Epithelial cell of esophagus (primary cell): ENCODE measurements around the gene CXCR6.
A peak's percentile ranks its signal among the peaks of the same experiment; 100 is the strongest.

Experiments
- DNase-seq: peaks from one replicate; pipeline ENCODE4 v3.0.0; 2010; ENCODE audit warnings: low read depth
- H3K4me3 ChIP-seq: 2 replicates; pipeline ENCODE4 v1.5.1; 2011; ENCODE audit warnings: mild to moderate bottlenecking, low read length, control low read depth
- TF ChIP-seq, protein P1 (sequence below): IDR thresholded peaks from 2 replicates; pipeline ENCODE4 v1.5.1; 2011; ENCODE audit warnings: low read depth, mild to moderate bottlenecking, low read length, control low read depth, inconsistent platforms; ENCODE audit not compliant: insufficient read depth; ENCODE audit errors: missing control alignments

Gene CXCR6

DNA sequence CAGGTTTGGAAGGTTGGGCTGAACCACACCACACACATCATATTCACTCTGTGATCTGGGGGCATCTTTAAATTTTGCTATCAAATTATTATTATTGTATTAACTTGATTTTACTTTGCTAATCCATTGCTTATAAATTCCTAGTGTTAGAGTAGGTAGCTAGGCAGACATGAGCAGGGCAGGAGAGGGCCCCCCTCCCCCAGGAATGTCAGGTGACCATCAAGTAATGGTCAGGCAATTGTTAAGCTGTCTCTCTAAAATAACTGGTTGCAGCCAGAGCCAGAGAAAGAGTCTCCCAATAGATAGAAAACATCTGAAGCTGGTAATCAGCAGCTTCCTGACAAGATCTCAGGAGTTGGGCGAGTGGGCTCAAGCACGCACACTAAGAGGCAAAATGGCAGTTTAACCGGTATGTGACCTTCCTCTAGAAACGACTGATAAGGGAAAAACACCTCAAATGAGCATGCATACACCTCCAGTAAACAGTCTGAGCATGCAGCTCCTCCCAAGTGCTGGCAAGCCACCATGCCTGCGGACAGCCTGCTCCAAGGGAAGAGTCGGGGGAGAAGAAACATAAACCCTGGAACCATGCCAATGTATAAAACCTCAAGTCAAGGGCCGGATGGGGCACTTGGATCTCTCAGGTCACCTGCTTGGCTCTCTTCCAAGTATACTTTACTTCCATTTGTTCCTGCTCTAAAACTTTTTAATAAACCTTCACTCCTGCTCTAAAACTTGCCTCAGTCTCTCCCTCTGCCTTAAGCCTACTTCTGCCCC is 3.1 kb upstream of the CXCR6 start:
- TF ChIP-seq, protein P1, sequence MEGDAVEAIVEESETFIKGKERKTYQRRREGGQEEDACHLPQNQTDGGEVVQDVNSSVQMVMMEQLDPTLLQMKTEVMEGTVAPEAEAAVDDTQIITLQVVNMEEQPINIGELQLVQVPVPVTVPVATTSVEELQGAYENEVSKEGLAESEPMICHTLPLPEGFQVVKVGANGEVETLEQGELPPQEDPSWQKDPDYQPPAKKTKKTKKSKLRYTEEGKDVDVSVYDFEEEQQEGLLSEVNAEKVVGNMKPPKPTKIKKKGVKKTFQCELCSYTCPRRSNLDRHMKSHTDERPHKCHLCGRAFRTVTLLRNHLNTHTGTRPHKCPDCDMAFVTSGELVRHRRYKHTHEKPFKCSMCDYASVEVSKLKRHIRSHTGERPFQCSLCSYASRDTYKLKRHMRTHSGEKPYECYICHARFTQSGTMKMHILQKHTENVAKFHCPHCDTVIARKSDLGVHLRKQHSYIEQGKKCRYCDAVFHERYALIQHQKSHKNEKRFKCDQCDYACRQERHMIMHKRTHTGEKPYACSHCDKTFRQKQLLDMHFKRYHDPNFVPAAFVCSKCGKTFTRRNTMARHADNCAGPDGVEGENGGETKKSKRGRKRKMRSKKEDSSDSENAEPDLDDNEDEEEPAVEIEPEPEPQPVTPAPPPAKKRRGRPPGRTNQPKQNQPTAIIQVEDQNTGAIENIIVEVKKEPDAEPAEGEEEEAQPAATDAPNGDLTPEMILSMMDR, result no peak
- no peak overlapping the region for H3K4me3 ChIP-seq
- no peak for DNase-seq

DNA sequence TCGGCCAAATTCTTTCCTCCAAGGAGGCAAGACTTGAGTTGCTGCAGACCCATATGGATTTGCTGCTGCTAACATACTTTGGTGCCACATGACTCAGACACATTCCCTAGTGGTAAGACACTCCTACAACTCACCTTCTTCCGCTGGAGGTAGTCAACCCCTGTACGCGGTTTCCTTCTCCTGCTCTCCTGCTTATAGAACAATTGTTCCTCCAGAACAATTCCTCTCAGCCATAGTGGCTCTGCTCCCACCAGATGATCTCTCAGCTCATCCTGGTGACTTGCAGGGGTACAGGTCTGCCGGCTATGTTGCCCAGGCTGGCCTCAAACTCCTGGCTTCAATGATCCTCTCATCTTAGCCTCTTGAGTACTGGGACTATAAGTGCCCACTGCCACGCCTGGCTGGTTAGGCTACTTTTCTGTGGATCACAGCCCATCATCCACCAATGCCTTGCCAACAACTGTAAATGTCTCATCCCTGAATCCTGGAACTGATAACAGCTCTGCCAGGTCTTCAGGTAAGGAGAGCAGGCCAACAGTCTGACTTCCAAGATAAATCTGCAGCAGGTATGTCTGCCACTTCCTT is 2.4 kb upstream of the CXCR6 start:
- DNase-seq, result peak; percentile 48
- H3K4me3 ChIP-seq, result no peak overlapping the region

DNA sequence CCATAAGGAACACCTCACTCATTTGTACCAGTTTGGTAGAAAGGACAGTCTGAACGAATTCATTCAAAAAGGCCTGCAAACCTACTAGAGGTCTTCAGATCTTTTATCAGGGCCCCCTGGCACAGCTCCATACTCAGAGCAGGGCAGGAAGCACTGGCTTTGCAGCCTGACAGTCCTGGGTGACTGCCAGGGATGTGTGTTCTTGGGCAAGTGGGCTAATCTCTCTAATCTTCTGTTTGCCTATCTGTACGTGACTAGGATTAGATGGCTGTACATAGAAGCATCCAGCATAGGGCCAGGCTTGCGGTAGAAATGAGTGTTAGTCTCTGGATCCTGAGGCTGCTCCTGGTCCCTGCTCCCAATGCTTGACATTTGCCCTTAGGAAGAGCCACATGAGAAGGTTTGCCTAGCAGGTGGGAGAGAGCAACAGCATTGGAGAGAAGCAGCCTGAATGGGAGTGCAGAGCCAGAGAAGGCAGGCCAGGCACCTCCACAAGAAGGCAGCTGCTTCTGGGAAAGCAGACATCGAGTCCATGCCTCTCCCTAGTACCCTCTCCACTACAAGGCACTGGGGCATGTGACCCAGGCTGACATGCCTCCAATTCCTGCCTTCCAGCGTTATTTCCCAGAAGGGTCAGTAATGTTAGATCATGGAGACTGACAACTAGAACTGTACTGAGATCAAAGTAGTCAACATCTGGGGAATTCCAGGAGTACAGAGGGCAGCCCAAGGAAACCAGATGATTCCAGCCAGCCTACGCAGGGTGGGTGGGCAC is 1.0 kb upstream of the CXCR6 start:
- H3K4me3 ChIP-seq, result no peak overlapping the region
- DNase-seq, result no peak
- TF ChIP-seq, protein P1, result no peak

More for the DNA sequence above, 2.4 kb upstream of the CXCR6 start:
- TF ChIP-seq, protein P1, result no peak

DNA sequence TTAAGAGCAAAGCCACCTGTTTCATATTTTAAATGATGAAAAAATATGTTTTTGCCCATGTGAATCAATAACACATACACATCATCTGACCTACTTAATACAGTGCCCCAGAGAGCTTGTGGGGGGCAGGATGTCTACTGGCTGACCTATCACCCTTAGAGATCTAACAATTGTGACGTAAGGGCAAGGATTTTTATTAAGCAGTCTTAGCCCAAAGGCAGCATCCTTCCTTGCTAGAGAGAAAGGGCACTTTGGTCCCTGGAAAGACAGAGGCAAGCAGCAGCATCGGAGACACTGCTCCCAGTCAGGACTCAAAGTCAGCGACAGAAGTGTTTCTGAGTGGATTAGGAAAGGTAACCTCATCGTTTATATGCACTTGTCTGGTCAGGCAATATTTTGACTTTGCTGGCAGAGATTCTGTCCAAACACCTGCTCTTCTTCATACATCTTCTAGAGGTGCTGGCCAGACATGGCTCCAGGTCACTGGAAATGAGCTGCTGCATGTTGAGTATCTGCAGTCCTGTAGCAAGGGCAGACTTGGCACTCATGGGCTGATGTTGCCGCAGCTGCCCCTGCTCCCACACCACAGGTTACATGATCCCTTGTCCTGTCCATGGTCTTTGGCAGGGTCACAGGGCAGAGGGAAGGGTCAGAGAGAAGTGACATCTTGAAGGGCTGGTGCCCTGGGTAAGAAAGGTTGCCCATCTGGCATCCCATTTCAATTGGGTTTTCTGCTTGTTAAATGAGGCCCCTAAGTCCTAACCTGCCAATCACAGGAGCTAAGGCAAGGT is 1.8 kb downstream of the CXCR6 start:
- no peak overlapping the region for H3K4me3 ChIP-seq
- TF ChIP-seq, protein P1, result no peak
- DNase-seq, result no peak

DNA sequence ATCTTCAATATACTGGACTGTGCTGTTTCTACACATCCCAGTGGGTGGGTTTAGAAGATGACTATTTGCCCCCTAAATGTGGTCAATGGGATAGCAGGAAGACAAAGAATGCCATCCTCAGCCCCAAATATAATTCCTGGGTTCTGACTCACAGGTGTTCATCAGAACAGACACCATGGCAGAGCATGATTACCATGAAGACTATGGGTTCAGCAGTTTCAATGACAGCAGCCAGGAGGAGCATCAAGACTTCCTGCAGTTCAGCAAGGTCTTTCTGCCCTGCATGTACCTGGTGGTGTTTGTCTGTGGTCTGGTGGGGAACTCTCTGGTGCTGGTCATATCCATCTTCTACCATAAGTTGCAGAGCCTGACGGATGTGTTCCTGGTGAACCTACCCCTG is 3.0 kb downstream of the CXCR6 start:
- DNase-seq, result no peak
- TF ChIP-seq, protein P1, result no peak
- no peak overlapping the region for H3K4me3 ChIP-seq

DNA sequence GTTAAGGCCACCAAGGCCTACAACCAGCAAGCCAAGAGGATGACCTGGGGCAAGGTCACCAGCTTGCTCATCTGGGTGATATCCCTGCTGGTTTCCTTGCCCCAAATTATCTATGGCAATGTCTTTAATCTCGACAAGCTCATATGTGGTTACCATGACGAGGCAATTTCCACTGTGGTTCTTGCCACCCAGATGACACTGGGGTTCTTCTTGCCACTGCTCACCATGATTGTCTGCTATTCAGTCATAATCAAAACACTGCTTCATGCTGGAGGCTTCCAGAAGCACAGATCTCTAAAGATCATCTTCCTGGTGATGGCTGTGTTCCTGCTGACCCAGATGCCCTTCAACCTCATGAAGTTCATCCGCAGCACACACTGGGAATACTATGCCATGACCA is 3.6 kb downstream of the CXCR6 start:
- DNase-seq, result no peak
- no peak overlapping the region for H3K4me3 ChIP-seq
- TF ChIP-seq, protein P1, result no peak
